Suprapubic skin (tissue), 4 donors: Measurements from ENCODE around the gene ATF7. TPM values are rescaled to one million over a fixed set of nuclear protein-coding genes. Genes with fewer than 3 reads are reported as not detected.

Source experiments
- DNase-seq, 2 donors: peaks; one replicate each; pipeline ENCODE4 v3.0.0-alpha.2; 2019; ENCODE audit warnings: low spot score in 2 of 2
- H3K27ac ChIP-seq: fragments of 200-600 bp; sonication (generic); one replicate; pipeline ENCODE4 v1.5.1; 2019
- H3K27me3 ChIP-seq: fragments of 200-600 bp; sonication (generic); one replicate; pipeline ENCODE4 v1.5.1; 2019
- H3K36me3 ChIP-seq: fragments of 200-600 bp; sonication (generic); one replicate; pipeline ENCODE4 v1.5.1; 2019
- H3K4me1 ChIP-seq: fragments of 200-600 bp; sonication (generic); one replicate; pipeline ENCODE4 v1.5.1; 2019
- H3K4me3 ChIP-seq: fragments of 200-600 bp; sonication (generic); one replicate; pipeline ENCODE4 v1.5.1; 2019; ENCODE audit warnings: mild to moderate bottlenecking
- H3K9me3 ChIP-seq: fragments of 200-600 bp; sonication (generic); one replicate; pipeline ENCODE4 v1.5.1; 2019
- CTCF ChIP-seq, 2 donors: fragments of 200-600 bp in 1 of 2; fragments of 450-650 bp in 1 of 2; sonication (generic) in 1 of 2; IDR thresholded peaks; one replicate each; pipeline ENCODE4 v1.5.1; 2016 to 2019; ENCODE audit warnings: antibody characterized with exemption in 2 of 2, mild to moderate bottlenecking in 1 of 2, moderate library complexity in 1 of 2
- EP300 ChIP-seq: sonication (generic); formaldehyde crosslinking; IDR thresholded peaks from one replicate; pipeline ENCODE4 v1.6.1; 2017; ENCODE audit warnings: antibody characterized with exemption
- POLR2A ChIP-seq, 2 donors: fragments of 450-650 bp; IDR thresholded peaks; one replicate each; pipeline ENCODE4 v1.6.1; 2017; ENCODE audit warnings: antibody characterized with exemption in 2 of 2, mild to moderate bottlenecking in 2 of 2, moderate library complexity in 2 of 2
- POLR2AphosphoS5 ChIP-seq, 3 donors: sonication (generic); formaldehyde crosslinking; IDR thresholded peaks; one replicate each; pipeline ENCODE4 v1.6.1; 2017; ENCODE audit warnings: antibody characterized with exemption in 3 of 3
- WGBS: methylation state at CpG from one replicate; pipeline ENCODE4 v1.1.5; 2018; 5-methylcytosine and 5-hydroxymethylcytosine counted together
- total RNA-seq, 4 donors: library from RNA; depleted of rRNA; stranded (reverse); fragments of >200 nt; gene quantifications; one replicate each; pipeline ENCODE4 v1.1.0, GENCODE V29; 2016

ATF7 gene
- total RNA-seq, 4 donors from 2014 or later, result 26.7 to 60.7 (median 40.5) TPM

- peaks cover 70% of the 10 kb centered on the region for H3K36me3 ChIP-seq
- peak; percentile 89 to 90 for DNase-seq
- 30% methylated on average over 7 of the region's 7 CpGs for WGBS
Measured at GRCh38 chr12:53508534-53509170, 117.5 kb downstream of the ATF7 start.

GRCh38 chr12:53507603-53507885, 118.6 kb downstream of the ATF7 start:
- H3K27me3 ChIP-seq, result no peaks in the 10 kb centered on the region
- TF ChIP-seq POLR2AphosphoS5 (IDR thresholded peaks at IDR 0.05), result no peak
- TF ChIP-seq CTCF (IDR thresholded peaks at IDR 0.05), result no peak
- TF ChIP-seq EP300, result no peak
- no peak for TF ChIP-seq POLR2A (IDR thresholded peaks at IDR 0.05)
- no peak overlapping the region for H3K27ac ChIP-seq
- no peak for DNase-seq
- WGBS, result 88% methylated on average over 4 of the region's 4 CpGs
- no peak overlapping the region for H3K4me3 ChIP-seq
- H3K36me3 ChIP-seq, result peaks cover 59% of the 10 kb centered on the region
- H3K4me1 ChIP-seq, result peaks cover 31% of the 10 kb centered on the region
- no peaks in the 10 kb centered on the region for H3K9me3 ChIP-seq

More at GRCh38 chr12:53508534-53509170, 117.5 kb downstream of the ATF7 start:
- Histone ChIP-seq H3K9me3 (no peaks in the 10 kb centered on the region), H3K4me3 (no peak overlapping the region), H3K27me3 (no peaks in the 10 kb centered on the region), H3K27ac (no peak overlapping the region), H3K4me1 (peaks cover 21% of the 10 kb centered on the region)
- peak; percentile 74 to 92 for TF ChIP-seq CTCF (IDR thresholded peaks at IDR 0.05)
- no peak for TF ChIP-seq POLR2AphosphoS5 (IDR thresholded peaks at IDR 0.05)
- TF ChIP-seq EP300, result no peak
- no peak for TF ChIP-seq POLR2A (IDR thresholded peaks at IDR 0.05)

DNA sequence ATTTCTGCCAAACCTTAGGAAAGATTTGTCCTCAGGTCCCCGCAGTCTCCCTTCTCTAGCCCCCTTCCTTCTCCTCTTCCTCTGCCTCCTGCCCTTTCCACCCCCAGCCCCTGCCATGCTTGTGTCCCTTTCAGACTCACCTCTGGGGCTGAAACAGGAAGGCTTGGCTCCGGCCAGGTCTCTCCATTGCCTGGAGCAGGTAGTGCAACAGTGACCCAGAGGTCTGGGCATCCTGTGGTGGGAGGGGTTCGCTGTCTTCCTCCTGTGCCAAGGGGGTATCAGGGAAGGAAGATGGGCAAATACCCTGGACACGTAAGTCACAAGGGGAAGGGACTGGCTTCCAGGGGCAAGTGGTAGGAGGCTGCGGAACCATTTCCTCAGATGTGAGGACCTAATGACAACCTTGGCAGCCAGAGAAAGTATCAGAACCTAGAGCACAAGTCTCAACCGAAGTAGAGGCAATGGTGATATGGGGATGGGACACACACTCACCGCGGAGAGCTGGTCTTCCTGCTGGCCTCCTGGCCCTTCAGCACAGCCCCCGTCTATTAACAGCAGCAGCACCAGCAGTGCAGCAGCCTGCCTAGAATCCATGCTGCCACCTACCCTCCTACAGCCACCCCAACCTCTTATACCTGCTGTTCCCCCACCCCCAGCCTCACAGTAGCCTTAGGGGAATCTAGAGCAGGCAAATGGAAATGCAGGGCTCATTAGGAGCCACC, 119.1 kb downstream of the ATF7 start, which contains the start of gene NPFF:
TSS of gene NPFF (minus strand) at position 604 of the 722 bp plus-strand sequence. CDS start at position 594, 10 bp downstream.
- Histone ChIP-seq H3K27ac (no peak within 1 kb of the TSS), H3K27me3 (no peaks in the 10 kb centered on the region), H3K9me3 (no peaks in the 10 kb centered on the region), H3K36me3 (peaks cover 54% of the 10 kb centered on the region), H3K4me1 (peaks cover 36% of the 10 kb centered on the region), H3K4me3 (no peak within 1 kb of the TSS)
- WGBS, result 84% methylated on average over 9 of the region's 9 CpGs
- peak in 1 of 2 donors; percentile 50 for DNase-seq
- no peak for TF ChIP-seq EP300

- Histone ChIP-seq H3K27me3 (no peaks in the 10 kb centered on the region), H3K4me3 (no peak overlapping the region), H3K9me3 (no peaks in the 10 kb centered on the region), H3K36me3 (peaks cover 48% of the 10 kb centered on the region), H3K4me1 (peaks cover 43% of the 10 kb centered on the region), H3K27ac (no peak overlapping the region)
- peak in 1 of 2 donors; percentile 51 for DNase-seq
- TF ChIP-seq CTCF (IDR thresholded peaks at IDR 0.05) (no peak), EP300 (no peak), POLR2A (IDR thresholded peaks at IDR 0.05) (no peak), POLR2AphosphoS5 (IDR thresholded peaks at IDR 0.05) (no peak)
- 30% methylated on average over 2 of the region's 2 CpGs for WGBS
Measured at GRCh38 chr12:53506450-53506785, 119.8 kb downstream of the ATF7 start.

DNA sequence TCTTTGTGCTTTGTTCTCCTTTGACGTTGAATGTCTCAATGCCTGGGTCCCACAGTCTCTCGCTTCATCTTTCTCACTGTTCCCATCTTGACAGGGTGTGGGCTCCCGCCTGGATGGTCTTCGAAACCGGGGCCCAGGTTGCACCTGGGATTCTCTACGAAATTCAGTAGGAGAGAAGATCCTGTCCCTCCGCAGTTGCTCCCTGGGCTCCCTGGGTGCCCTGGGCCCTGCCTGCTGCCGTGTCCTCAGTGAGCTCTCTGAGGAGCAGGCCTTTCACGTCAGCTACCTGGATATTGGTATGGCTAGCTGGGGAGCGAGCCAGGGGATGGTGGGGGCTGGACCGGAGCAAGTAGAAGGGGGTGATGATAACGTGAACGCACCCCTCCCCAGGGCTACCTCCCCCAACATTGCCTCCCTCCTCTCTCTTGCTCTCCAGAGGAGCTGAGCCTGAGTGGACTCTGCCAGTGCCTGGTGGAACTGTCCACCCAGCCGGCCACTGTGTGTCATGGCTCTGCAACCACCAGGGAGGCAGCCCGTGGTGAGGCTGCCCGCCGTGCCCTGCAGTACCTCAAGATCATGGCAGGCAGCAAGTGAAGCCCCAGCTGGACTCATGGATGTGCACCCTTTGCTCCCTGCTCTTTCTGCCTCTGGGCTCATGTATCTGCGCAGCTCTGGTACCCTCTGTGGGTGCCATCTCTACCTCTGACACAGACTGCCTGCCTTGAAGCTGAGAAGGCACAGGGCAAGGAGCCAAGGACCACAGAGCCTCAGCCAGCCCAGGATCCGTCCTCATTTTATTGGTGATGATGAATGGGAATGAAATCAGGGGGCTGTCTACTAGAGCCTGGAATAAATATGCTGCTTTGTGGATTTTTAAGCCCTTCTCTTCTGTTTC, 120.4 kb downstream of the ATF7 start:
- Histone ChIP-seq H3K36me3 (peaks cover 42% of the 10 kb centered on the region), H3K9me3 (no peaks in the 10 kb centered on the region), H3K4me3 (no peak overlapping the region), H3K27ac (no peak overlapping the region), H3K4me1 (peaks cover 44% of the 10 kb centered on the region), H3K27me3 (no peaks in the 10 kb centered on the region)
- TF ChIP-seq CTCF (IDR thresholded peaks at IDR 0.05), result no peak
- TF ChIP-seq POLR2AphosphoS5 (IDR thresholded peaks at IDR 0.05), result no peak
- no peak for TF ChIP-seq POLR2A (IDR thresholded peaks at IDR 0.05)
- no peak for TF ChIP-seq EP300
- DNase-seq, result peak in 1 of 2 donors; percentile 61
- WGBS, result 77% methylated on average over 13 of the region's 19 CpGs
